ENCODE measurements around the gene CISD1.

The CISD1 gene

GRCh38 chr10:58266003-58266825 is 2.7 kb upstream of the CISD1 start:
- no peaks in the 10 kb centered on the region for H3K36me3 ChIP-seq (ENCODE audit: insufficient read depth, low read length)
- no peaks in the 10 kb centered on the region for H3K9me3 ChIP-seq (ENCODE audit: insufficient read depth, low read depth, low read length)
- H3K4me1 ChIP-seq (ENCODE audit: insufficient read depth, low read length) = peaks cover 33% of the 10 kb centered on the region
- no peak overlapping the region for H3K9ac ChIP-seq (ENCODE audit: low read depth, low read length)
- H3K27me3 ChIP-seq (ENCODE audit: insufficient read depth, low read length) = peaks cover 7% of the 10 kb centered on the region; the same call in 1 of the 2 replicates
- peak overlapping the region; percentile 79 for H3K4me3 ChIP-seq (ENCODE audit: low read length)
- 8% methylated on average over 13 of the region's 14 CpGs for WGBS
- H3K27ac ChIP-seq (ENCODE audit: low read depth, low read length) = no peak overlapping the region

GRCh38 chr10:58266826-58267712 is 1.9 kb upstream of the CISD1 start:
- 1% methylated on average over 53 of the region's 53 CpGs for WGBS
- Histone ChIP-seq H3K9me3 (ENCODE audit: insufficient read depth, low read depth, low read length) (no peaks in the 10 kb centered on the region), H3K4me3 (ENCODE audit: low read length) (peak overlapping the region; percentile 79), H3K9ac (ENCODE audit: low read depth, low read length) (peak overlapping the region; percentile 62), H3K27ac (ENCODE audit: low read depth, low read length) (no peak overlapping the region; the same call in 1 of the 2 replicates), H3K36me3 (ENCODE audit: insufficient read depth, low read length) (no peaks in the 10 kb centered on the region), H3K27me3 (ENCODE audit: insufficient read depth, low read length) (peaks cover 7% of the 10 kb centered on the region; the same call in 1 of the 2 replicates), H3K4me1 (ENCODE audit: insufficient read depth, low read length) (peaks cover 33% of the 10 kb centered on the region)

- Histone ChIP-seq H3K27ac (ENCODE audit: low read depth, low read length) (peak within 1 kb of the TSS; percentile 53; the same call in 1 of the 2 replicates), H3K4me3 (ENCODE audit: low read length) (peak within 1 kb of the TSS; percentile 79)
These were observed 1.1 kb upstream of the CISD1 start, which contains the start of gene IPMK for GRCh38 chr10:58267713-58268453. TSS of gene IPMK (minus strand) at chr10:58267894. CDS start at chr10:58267611, 283 bp downstream.

GRCh38 chr10:58268454-58268945 is 462 bp upstream of the CISD1 start:
- peak overlapping the region; percentile 79 for H3K4me3 ChIP-seq (ENCODE audit: low read length)

More at GRCh38 chr10:58267713-58268453, 1.1 kb upstream of the CISD1 start, which contains the start of gene IPMK:
- Histone ChIP-seq H3K4me1 (ENCODE audit: insufficient read depth, low read length) (peaks cover 33% of the 10 kb centered on the region), H3K36me3 (ENCODE audit: insufficient read depth, low read length) (no peaks in the 10 kb centered on the region), H3K9me3 (ENCODE audit: insufficient read depth, low read depth, low read length) (no peaks in the 10 kb centered on the region), H3K27me3 (ENCODE audit: insufficient read depth, low read length) (peaks cover 7% of the 10 kb centered on the region; the same call in 1 of the 2 replicates), H3K9ac (ENCODE audit: low read depth, low read length) (peak within 1 kb of the TSS; percentile 62)
- under 1% methylated on average over 76 of the region's 76 CpGs for WGBS

GRCh38 chr10:58269782-58270290 is 874 bp downstream of the CISD1 start:
- peak overlapping the region; percentile 78 for H3K9ac ChIP-seq (ENCODE audit: low read depth, low read length)
- H3K36me3 ChIP-seq (ENCODE audit: insufficient read depth, low read length) = no peaks in the 10 kb centered on the region
- H3K4me1 ChIP-seq (ENCODE audit: insufficient read depth, low read length) = peaks cover 26% of the 10 kb centered on the region
- peak overlapping the region; percentile 87; the same call in 1 of the 2 replicates for H3K27ac ChIP-seq (ENCODE audit: low read depth, low read length)
- H3K9me3 ChIP-seq (ENCODE audit: insufficient read depth, low read depth, low read length) = no peaks in the 10 kb centered on the region
- peaks cover 7% of the 10 kb centered on the region; the same call in 1 of the 2 replicates for H3K27me3 ChIP-seq (ENCODE audit: insufficient read depth, low read length)
- H3K4me3 ChIP-seq (ENCODE audit: low read length) = peak overlapping the region; percentile 79
- WGBS = 20% methylated on average over 9 of the region's 12 CpGs

More at GRCh38 chr10:58268454-58268945, 462 bp upstream of the CISD1 start:
- Histone ChIP-seq H3K36me3 (ENCODE audit: insufficient read depth, low read length) (no peaks in the 10 kb centered on the region), H3K27me3 (ENCODE audit: insufficient read depth, low read length) (peaks cover 7% of the 10 kb centered on the region; the same call in 1 of the 2 replicates), H3K4me1 (ENCODE audit: insufficient read depth, low read length) (peaks cover 36% of the 10 kb centered on the region), H3K27ac (ENCODE audit: low read depth, low read length) (no peak overlapping the region), H3K9me3 (ENCODE audit: insufficient read depth, low read depth, low read length) (no peaks in the 10 kb centered on the region), H3K9ac (ENCODE audit: low read depth, low read length) (peak overlapping the region; percentile 62)
- WGBS = 2% methylated on average over 13 of the region's 13 CpGs

GRCh38 chr10:58275261-58275660 is 6.3 kb downstream of the CISD1 start:
- Histone ChIP-seq H3K4me3 (ENCODE audit: low read length) (no peak overlapping the region), H3K9me3 (ENCODE audit: insufficient read depth, low read depth, low read length) (no peaks in the 10 kb centered on the region), H3K27ac (ENCODE audit: low read depth, low read length) (no peak overlapping the region), H3K9ac (ENCODE audit: low read depth, low read length) (no peak overlapping the region), H3K4me1 (ENCODE audit: insufficient read depth, low read length) (peaks cover 11% of the 10 kb centered on the region), H3K27me3 (ENCODE audit: insufficient read depth, low read length) (no peaks in the 10 kb centered on the region), H3K36me3 (ENCODE audit: insufficient read depth, low read length) (peaks cover 26% of the 10 kb centered on the region)
- WGBS = 90% methylated on average over 2 of the region's 2 CpGs

- no peak overlapping the region for H3K9ac ChIP-seq (ENCODE audit: low read depth, low read length)
- peaks cover 26% of the 10 kb centered on the region for H3K36me3 ChIP-seq (ENCODE audit: insufficient read depth, low read length)
- H3K27me3 ChIP-seq (ENCODE audit: insufficient read depth, low read length) = no peaks in the 10 kb centered on the region
- H3K4me3 ChIP-seq (ENCODE audit: low read length) = no peak overlapping the region
- H3K4me1 ChIP-seq (ENCODE audit: insufficient read depth, low read length) = peaks cover 9% of the 10 kb centered on the region
- H3K27ac ChIP-seq (ENCODE audit: low read depth, low read length) = no peak overlapping the region
- H3K9me3 ChIP-seq (ENCODE audit: insufficient read depth, low read depth, low read length) = no peaks in the 10 kb centered on the region
These were observed 6.9 kb downstream of the CISD1 start for GRCh38 chr10:58275908-58276307.

- Histone ChIP-seq H3K4me3 (ENCODE audit: low read length) (no peak overlapping the region), H3K9me3 (ENCODE audit: insufficient read depth, low read depth, low read length) (no peaks in the 10 kb centered on the region), H3K27me3 (ENCODE audit: insufficient read depth, low read length) (no peaks in the 10 kb centered on the region), H3K4me1 (ENCODE audit: insufficient read depth, low read length) (peaks cover 6% of the 10 kb centered on the region; the same call in 1 of the 2 replicates), H3K27ac (ENCODE audit: low read depth, low read length) (no peak overlapping the region), H3K36me3 (ENCODE audit: insufficient read depth, low read length) (peaks cover 26% of the 10 kb centered on the region), H3K9ac (ENCODE audit: low read depth, low read length) (no peak overlapping the region)
- WGBS = 96% methylated on average over 6 of the region's 7 CpGs
These were observed 9.5 kb downstream of the CISD1 start for GRCh38 chr10:58278274-58278961.

GRCh38 chr10:58278962-58279307 is 10.0 kb downstream of the CISD1 start:
- H3K4me3 ChIP-seq (ENCODE audit: low read length) = no peak overlapping the region
- 100% methylated on average over 1 of the region's 1 CpG for whole genome bisulfite sequencing
- no peaks in the 10 kb centered on the region for H3K27me3 ChIP-seq (ENCODE audit: insufficient read depth, low read length)
- H3K27ac ChIP-seq (ENCODE audit: low read depth, low read length) = no peak overlapping the region
- H3K36me3 ChIP-seq (ENCODE audit: insufficient read depth, low read length) = peaks cover 26% of the 10 kb centered on the region
- peaks cover 6% of the 10 kb centered on the region; the same call in 1 of the 2 replicates for H3K4me1 ChIP-seq (ENCODE audit: insufficient read depth, low read length)
- H3K9ac ChIP-seq (ENCODE audit: low read depth, low read length) = no peak overlapping the region
- H3K9me3 ChIP-seq (ENCODE audit: insufficient read depth, low read depth, low read length) = no peaks in the 10 kb centered on the region

GRCh38 chr10:58280477-58280876 is 11.5 kb downstream of the CISD1 start:
- Histone ChIP-seq H3K4me1 (ENCODE audit: insufficient read depth, low read length) (peaks cover 6% of the 10 kb centered on the region; the same call in 1 of the 2 replicates), H3K9me3 (ENCODE audit: insufficient read depth, low read depth, low read length) (no peaks in the 10 kb centered on the region), H3K9ac (ENCODE audit: low read depth, low read length) (no peak overlapping the region), H3K36me3 (ENCODE audit: insufficient read depth, low read length) (peaks cover 26% of the 10 kb centered on the region), H3K4me3 (ENCODE audit: low read length) (no peak overlapping the region), H3K27me3 (ENCODE audit: insufficient read depth, low read length) (no peaks in the 10 kb centered on the region), H3K27ac (ENCODE audit: low read depth, low read length) (no peak overlapping the region)
- 93% methylated on average over 3 of the region's 3 CpGs for WGBS

All from HUES64 (cell line).